ENCODE results near the gene ALG14.
"Not testable (repeated sequence)": the region's sequence is repeated elsewhere in the genome, so short reads cannot be mapped to it uniquely, and the experiment has no call there.

The ALG14 gene

GRCh38 chr1:94951046-94951445 lies 121.7 kb downstream of the ALG14 start:
- Mint-ChIP-seq H3K27ac (peak overlapping the region in 1 of 3 experiments; percentile 14), H3K36me3 (ENCODE audit: low read depth) (no peaks in the 10 kb centered on the region)

DNA sequence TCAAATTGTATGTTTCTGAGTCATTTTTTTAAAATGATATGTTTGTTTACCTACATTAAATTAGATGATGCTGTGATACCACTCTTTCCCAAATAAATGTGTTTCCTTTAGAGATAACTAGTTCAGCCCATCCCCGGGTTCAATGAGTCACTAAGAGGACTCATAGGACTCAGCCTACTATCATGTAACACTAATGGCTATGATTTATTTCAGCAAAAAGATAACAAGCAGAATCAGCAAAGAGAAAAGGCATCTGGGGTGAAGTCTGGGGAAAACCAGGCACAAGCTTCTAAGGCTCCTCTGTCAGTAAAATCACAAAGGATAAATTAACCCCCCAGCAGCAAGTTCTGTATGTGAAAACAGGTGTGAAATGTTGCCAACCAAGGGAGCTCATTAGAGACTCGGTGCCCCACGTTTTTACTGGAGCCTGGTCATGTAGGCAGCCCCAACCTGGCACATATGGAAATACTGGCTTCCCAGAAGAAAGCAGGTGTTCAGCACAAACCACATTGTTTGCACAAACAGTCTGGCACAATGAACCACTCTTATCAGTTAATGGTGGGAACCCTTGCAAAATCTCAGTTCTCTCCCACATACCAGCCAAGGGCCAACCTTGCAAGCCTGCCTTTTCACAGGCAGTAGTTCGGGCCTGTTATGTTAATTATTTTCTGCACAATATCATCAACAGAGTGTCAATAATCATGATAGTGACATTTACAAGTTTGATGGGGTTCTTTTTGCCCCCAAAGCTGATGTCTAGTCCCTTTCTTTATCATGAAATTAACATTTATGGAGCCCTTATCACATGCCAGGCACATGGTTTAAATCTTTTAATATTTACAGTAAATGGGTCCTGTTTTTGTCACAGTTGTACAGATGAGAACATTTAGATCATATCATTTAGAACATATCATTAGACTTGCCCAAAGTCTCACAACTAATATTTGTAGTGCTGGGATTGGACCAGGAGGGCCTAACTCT lies 122.8 kb downstream of the ALG14 start:
- Mint-ChIP-seq H3K4me1 (peaks cover 48% of the 10 kb centered on the region), H3K27ac (peak overlapping the region in 1 of 3 experiments; percentile 53), H3K9me3 (no peaks in the 10 kb centered on the region), H3K36me3 (ENCODE audit: low read depth) (no peaks in the 10 kb centered on the region), H3K27me3 (ENCODE audit: low read depth) (no peaks in the 10 kb centered on the region), H3K4me3 (no peak overlapping the region)
- TF ChIP-seq CTCF (IDR thresholded peaks at IDR 0.05; ENCODE audit: unreplicated experiment in 3 of 3): no peak

More at GRCh38 chr1:94951046-94951445, 121.7 kb downstream of the ALG14 start:
- TF ChIP-seq CTCF (IDR thresholded peaks at IDR 0.05; ENCODE audit: unreplicated experiment in 3 of 3): no peak
- Mint-ChIP-seq H3K27me3 (ENCODE audit: low read depth) (no peaks in the 10 kb centered on the region), H3K4me1 (peaks cover 54% of the 10 kb centered on the region), H3K9me3 (no peaks in the 10 kb centered on the region), H3K4me3 (no peak overlapping the region)

GRCh38 chr1:94947437-94947836 lies 125.3 kb downstream of the ALG14 start:
- Mint-ChIP-seq H3K27me3 (ENCODE audit: low read depth) (no peaks in the 10 kb centered on the region), H3K9me3 (no peaks in the 10 kb centered on the region), H3K4me1 (peaks cover 28% of the 10 kb centered on the region), H3K4me3 (no peak overlapping the region), H3K36me3 (ENCODE audit: low read depth) (no peaks in the 10 kb centered on the region), H3K27ac (peak overlapping the region in 2 of 3 experiments; percentile 72 to 78)
- TF ChIP-seq CTCF (IDR thresholded peaks at IDR 0.05; ENCODE audit: unreplicated experiment in 3 of 3): no peak

DNA sequence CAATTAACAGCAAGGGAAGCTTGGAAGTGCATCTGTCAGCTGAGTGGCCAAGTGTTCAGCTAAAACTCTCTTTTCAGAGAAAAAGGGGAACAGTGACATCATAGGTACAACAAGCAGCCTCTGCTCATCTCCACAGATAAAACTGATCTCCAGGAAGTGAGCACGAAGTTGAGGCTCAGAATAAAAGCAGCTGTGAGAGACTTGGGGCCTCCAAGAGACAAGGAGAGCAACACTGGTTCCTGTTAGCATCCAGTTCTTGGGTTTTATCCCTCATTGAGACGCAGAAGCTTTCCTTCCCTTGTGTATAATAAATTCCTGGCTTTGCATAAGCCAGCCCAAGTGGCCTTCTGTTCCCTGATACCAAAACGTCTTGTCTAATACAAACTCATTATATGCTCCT lies 125.9 kb downstream of the ALG14 start:
- peaks cover 27% of the 10 kb centered on the region for H3K4me1 Mint-ChIP-seq
- H3K36me3 Mint-ChIP-seq (ENCODE audit: low read depth): no peaks in the 10 kb centered on the region
- TF ChIP-seq CTCF (IDR thresholded peaks at IDR 0.05; ENCODE audit: unreplicated experiment in 3 of 3): no peak
- H3K27me3 Mint-ChIP-seq (ENCODE audit: low read depth): no peaks in the 10 kb centered on the region
- no peak overlapping the region for H3K4me3 Mint-ChIP-seq
- H3K27ac Mint-ChIP-seq: peak overlapping the region in 2 of 3 experiments; percentile 72 to 78
- H3K9me3 Mint-ChIP-seq: no peaks in the 10 kb centered on the region

DNA sequence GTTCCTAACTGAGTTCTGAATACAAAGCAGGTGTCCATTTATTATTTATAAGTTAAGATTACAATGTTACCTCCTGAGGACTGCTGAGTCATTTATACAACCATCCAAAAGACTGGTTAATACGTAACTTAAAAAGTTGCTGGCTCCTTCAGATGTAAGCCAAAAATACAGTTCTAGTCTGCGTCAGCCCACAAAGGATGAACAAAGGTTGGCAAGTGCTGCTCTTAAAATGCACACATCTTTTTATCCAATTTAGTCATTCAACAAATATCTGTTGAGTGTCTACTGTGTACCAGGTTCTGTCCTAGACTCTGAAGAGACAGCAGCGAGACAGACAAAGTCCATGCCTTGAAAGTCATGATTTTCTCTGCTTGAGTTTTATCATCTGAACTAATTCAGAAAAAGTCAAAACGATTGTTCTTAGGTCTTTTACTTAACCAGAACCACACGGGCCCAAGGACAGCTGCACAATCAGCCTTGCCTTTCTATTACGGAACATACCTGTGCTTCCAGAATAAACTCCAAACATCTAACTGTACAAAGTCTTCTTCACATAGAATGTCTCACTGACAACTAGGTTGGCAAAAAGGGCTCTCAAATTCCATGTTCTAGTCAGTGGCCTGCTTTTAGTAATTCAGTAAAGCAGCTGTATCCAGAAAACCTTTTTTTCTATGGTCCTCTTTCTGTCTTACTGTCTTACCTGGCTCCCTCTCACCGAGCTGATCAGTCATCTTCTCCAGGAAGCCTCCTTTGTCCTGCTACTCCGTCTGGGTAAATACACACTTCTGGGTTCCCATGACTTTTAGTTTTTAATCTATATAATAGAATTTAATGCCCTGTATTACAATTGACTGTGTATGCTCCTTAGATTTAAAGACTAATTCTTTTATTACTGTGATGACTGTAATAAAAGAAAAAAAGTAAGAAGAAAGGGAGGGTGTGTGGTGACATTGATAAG lies 130.3 kb downstream of the ALG14 start:
- H3K9me3 Mint-ChIP-seq: no peaks in the 10 kb centered on the region
- H3K36me3 Mint-ChIP-seq (ENCODE audit: low read depth): no peaks in the 10 kb centered on the region
- TF ChIP-seq CTCF (IDR thresholded peaks at IDR 0.05; ENCODE audit: unreplicated experiment in 3 of 3): no peak
- peaks cover 22% of the 10 kb centered on the region for H3K4me1 Mint-ChIP-seq
- no peaks in the 10 kb centered on the region for H3K27me3 Mint-ChIP-seq (ENCODE audit: low read depth)
- no peak overlapping the region for H3K4me3 Mint-ChIP-seq
- H3K27ac Mint-ChIP-seq: no peak overlapping the region

GRCh38 chr1:94941480-94941879 lies 131.3 kb downstream of the ALG14 start:
- H3K4me1 Mint-ChIP-seq: peaks cover 20% of the 10 kb centered on the region
- H3K27ac Mint-ChIP-seq; H3K36me3 Mint-ChIP-seq (ENCODE audit: low read depth); H3K27me3 Mint-ChIP-seq (ENCODE audit: low read depth); H3K4me3 Mint-ChIP-seq; H3K9me3 Mint-ChIP-seq: not testable (repeated sequence)
